GM12874 (cell line): ENCODE measurements around the gene NRP2.

Experiments used
- TF ChIP-seq, protein P1 (sequence below): IDR thresholded peaks from 2 replicates; pipeline ENCODE4 v1.5.1; 2011; ENCODE audit warnings: low read depth, mild to moderate bottlenecking, control low read depth, low read length, moderate library complexity; ENCODE audit not compliant: insufficient read depth

The NRP2 gene

DNA sequence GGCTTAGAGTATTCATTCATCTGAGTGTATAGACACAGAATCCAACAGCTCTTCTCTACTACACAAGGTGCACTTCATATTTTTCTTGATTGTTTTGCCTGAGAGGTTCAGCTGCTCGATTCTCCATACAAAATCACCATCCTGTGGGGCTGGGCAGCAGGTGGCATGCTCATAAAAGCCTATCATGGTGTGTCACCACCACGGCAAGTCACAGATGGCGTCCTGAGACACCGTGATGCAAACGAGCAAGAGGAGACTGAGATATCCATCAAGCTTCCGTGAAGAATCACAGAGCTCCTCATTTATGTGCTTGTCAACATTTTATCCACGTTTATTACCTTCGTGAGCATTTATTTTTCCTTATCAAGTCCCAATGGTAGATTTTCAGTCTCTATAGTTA is 22.4 kb upstream of the NRP2 start:
- TF ChIP-seq, protein P1, sequence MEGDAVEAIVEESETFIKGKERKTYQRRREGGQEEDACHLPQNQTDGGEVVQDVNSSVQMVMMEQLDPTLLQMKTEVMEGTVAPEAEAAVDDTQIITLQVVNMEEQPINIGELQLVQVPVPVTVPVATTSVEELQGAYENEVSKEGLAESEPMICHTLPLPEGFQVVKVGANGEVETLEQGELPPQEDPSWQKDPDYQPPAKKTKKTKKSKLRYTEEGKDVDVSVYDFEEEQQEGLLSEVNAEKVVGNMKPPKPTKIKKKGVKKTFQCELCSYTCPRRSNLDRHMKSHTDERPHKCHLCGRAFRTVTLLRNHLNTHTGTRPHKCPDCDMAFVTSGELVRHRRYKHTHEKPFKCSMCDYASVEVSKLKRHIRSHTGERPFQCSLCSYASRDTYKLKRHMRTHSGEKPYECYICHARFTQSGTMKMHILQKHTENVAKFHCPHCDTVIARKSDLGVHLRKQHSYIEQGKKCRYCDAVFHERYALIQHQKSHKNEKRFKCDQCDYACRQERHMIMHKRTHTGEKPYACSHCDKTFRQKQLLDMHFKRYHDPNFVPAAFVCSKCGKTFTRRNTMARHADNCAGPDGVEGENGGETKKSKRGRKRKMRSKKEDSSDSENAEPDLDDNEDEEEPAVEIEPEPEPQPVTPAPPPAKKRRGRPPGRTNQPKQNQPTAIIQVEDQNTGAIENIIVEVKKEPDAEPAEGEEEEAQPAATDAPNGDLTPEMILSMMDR: no peak

DNA sequence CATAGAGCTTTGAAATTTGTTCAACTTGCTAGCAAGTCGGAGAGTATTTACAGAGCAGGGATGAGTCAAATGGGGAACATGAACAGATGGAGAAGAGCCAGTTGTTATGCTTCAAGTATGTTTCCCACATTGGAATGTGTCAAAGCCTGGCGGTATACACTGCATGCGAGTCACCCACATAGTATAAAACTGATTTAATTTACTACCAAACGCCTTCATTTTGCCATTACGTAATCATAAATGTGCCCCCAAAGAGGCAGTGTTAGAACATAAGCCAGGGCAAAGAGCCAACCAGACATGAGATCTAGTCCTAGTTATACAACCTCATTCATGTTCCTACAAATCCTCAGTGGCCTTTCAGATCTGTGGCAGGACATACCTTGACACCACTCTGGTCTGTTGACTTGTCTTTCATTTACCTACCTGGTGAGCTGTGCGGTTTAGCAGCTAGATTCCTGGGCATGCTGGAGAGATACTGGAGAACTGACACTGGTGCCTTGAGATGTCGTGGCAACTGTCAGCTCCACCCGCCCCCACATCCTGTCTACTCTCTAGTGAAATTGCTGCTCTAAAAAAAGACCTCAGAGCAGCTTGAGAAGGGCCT is 21.7 kb upstream of the NRP2 start:
- TF ChIP-seq, protein P1: no peak

DNA sequence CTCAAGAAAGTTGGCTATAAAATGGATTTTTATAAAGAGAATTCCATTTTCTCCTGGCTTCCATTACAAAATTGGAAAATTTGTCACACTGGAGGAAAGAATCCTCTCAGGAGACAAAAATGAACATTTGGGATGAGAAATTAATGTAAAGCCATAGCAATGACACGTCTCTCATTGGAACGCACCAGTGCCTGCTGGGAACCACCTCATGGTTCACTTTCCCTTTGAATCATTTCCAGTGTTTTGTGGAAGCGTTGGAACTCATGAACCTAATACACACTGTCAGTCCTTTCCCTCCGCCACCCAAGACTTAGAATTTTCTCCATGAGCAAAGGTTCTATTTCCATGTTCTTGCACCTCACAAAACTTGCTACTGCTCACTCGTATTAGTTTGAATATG is 21.0 kb upstream of the NRP2 start:
- TF ChIP-seq, protein P1: no peak

DNA sequence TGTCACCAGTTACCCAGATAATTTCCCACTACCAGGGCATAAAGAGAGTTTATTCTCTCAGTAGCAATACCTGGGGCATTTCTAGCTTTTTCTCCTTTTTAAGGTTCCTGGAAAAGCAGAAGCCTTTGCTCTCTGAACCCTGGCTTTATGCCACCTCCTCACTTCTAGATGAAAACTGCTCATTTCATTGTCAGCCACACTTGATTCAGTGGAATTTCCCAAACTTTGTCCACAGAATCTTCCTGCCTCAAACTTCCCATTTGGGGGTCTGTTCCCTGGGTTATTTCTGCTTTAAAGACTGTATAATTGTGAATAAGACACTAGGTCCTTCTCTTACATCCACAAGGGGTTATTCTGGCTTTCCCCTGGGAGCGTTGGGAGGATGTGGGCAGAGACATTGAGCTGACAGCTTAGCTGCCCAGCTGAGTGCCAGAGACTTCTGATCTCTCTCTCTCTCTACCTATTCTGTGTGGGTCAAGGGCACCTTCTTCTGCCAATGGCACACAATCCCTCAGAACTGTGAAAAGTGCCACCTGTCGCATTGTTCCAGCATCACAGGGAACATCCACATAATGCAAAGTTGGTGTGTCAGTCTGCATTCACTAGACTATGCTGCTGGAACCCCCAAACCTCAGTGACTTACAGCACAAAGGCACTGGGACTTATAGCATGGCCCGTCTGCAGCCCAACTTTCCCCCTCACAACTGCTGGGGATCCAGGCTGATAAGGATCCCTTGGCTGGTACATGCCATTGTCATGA is 19.9 kb upstream of the NRP2 start:
- TF ChIP-seq, protein P1: no peak

DNA sequence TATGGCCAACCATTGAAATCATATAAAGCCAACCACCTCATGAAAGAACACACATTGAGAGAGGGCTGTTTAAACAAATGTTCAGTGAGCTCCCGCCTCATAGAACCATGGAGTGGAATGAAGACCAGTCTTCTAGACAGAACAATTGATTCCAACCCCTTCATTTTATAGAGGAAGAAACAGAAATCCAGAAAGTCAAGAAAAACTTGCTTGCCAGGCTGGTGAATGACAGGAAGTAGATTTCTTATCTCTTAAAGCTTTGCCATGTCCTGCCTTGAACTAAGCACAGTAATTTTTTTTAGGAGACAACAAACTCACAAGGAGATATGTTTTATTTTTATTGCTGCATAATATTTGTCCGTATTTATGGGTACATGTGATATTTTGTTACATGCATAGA is 16.5 kb upstream of the NRP2 start:
- TF ChIP-seq, protein P1: no peak

DNA sequence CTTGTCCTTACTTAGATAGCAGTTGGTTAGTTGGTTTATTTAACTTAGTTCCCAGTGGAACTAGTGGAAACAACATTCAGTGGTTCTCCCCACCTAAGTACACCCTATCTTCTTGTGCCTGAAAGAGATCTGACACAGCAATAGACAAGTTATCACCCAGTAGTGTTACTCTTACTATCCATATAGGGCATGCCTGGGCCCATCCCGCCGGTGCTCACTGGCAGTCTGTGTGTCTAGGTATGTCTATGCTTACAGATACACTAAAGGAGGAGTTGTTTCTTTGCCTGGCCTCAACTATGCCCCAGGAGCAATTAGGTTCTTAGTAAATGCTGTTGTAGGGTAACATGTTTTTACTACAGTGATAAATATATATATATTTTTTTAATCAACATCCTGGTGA is 12.0 kb upstream of the NRP2 start:
- TF ChIP-seq, protein P1: no peak

DNA sequence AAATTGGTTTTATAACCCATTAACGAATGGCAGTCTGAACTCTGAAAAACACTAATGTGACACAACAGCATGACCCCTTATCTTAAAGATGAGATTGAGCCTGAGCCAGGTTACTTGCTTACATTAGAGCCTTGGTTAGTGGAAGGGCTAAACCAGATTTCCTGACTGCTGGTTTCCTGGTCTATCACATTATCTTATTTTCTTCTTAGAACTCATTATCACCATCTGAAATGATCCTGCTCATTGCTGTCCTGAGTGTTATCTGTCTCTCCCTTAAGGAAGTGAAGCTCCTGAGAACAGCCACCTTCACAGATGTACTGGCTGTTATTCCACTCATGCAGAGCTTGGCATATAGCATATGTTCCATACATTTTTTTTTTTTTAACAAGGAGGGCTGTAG is 9.0 kb upstream of the NRP2 start:
- TF ChIP-seq, protein P1: no peak
